DND-41 (cell line): Measurements from ENCODE around the gene MOB3C.

Experiments used
- CTCF ChIP-seq: IDR thresholded peaks from 2 replicates; pipeline ENCODE4 v1.5.1; 2012; ENCODE audit warnings: borderline replicate concordance, low read length, moderate library complexity, mild to moderate bottlenecking; ENCODE audit not compliant: poor library complexity, severe bottlenecking; ENCODE audit errors: extremely low read depth
- EZH2 ChIP-seq: IDR thresholded peaks from 3 replicates; pipeline ENCODE4 v1.6.1; 2012; ENCODE audit warnings: borderline replicate concordance, low read depth, mild to moderate bottlenecking, moderate library complexity, low read length, inconsistent platforms; ENCODE audit not compliant: severe bottlenecking

DNA sequence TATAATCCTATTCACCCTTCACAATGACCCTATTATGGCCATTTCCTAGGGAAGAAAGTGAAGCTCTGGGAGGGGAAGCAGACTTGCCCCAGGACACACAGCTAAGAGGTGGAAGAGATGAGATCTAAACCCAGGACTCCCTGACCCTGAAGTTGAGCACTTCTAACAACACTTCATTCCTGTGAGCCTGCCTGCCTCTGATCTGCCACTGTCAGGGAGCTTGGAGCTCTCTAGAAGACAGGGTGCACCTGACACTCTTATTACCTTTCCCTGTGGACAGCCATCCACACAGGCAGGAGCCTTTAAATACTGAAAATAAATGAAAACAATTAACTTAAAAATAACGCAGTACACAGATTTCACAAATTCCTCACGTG lies 13.1 kb downstream of the MOB3C start:
- TF ChIP-seq CTCF: no peak
- no peak for TF ChIP-seq EZH2
